Measurements from ENCODE around the gene EPHB1. TPM values are rescaled to one million over a fixed set of nuclear protein-coding genes. Genes with fewer than 3 reads are reported as not detected.

EPHB1 gene
- total RNA-seq, 1 donor from 2014 or later = 1.8 TPM

DNA sequence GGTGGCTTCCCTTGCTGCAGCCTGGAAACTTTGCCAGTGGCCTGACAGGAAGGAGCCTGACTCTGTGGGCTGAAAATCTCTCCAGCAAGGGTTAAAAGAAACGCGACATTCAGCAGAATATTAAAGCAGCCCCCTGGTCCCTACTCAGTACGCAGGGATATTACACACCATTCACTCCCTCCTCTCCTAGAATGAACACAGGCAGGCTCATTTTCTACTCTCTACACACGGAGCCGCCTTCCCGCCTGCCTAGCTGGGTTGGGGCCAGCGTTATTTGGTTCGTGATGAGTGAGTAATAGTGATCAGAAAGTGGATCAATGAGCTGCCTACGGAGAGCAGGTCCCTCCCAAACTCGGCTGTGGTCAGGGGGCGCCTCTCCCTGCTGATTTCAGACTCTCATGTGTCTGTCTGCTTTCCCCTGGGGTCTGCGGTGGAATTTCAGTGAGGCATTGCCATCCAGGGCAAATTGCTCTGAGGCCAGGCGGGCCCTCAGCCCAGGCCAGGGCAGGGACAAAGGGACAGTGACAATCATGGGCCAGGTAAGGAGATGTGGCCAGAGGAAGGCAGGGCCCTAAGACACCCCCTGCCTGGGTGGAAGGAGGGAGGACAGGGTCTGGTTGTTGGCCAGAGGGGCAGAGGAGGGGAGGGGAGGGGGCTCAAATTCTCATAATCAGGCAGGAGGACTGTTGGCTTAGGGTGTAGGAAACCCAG lies 2.8 kb downstream of the EPHB1 start:
- no peak for DNase-seq (ENCODE audit: low spot score, unreplicated experiment)
- no peaks in the 10 kb centered on the region for H3K9me3 Mint-ChIP-seq (ENCODE audit: low read depth)
- H3K27ac Mint-ChIP-seq = no peak overlapping the region
- H3K4me3 Mint-ChIP-seq (ENCODE audit: low read depth) = peak overlapping the region; percentile 58
- peaks cover 76% of the 10 kb centered on the region for H3K27me3 Mint-ChIP-seq
- no peaks in the 10 kb centered on the region for H3K36me3 Mint-ChIP-seq (ENCODE audit: insufficient read depth)
- H3K4me1 Mint-ChIP-seq (ENCODE audit: low read depth) = peaks cover 16% of the 10 kb centered on the region
- TF ChIP-seq, protein P1, sequence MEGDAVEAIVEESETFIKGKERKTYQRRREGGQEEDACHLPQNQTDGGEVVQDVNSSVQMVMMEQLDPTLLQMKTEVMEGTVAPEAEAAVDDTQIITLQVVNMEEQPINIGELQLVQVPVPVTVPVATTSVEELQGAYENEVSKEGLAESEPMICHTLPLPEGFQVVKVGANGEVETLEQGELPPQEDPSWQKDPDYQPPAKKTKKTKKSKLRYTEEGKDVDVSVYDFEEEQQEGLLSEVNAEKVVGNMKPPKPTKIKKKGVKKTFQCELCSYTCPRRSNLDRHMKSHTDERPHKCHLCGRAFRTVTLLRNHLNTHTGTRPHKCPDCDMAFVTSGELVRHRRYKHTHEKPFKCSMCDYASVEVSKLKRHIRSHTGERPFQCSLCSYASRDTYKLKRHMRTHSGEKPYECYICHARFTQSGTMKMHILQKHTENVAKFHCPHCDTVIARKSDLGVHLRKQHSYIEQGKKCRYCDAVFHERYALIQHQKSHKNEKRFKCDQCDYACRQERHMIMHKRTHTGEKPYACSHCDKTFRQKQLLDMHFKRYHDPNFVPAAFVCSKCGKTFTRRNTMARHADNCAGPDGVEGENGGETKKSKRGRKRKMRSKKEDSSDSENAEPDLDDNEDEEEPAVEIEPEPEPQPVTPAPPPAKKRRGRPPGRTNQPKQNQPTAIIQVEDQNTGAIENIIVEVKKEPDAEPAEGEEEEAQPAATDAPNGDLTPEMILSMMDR (IDR thresholded peaks at IDR 0.05; ENCODE audit: unreplicated experiment) = no peak

DNA sequence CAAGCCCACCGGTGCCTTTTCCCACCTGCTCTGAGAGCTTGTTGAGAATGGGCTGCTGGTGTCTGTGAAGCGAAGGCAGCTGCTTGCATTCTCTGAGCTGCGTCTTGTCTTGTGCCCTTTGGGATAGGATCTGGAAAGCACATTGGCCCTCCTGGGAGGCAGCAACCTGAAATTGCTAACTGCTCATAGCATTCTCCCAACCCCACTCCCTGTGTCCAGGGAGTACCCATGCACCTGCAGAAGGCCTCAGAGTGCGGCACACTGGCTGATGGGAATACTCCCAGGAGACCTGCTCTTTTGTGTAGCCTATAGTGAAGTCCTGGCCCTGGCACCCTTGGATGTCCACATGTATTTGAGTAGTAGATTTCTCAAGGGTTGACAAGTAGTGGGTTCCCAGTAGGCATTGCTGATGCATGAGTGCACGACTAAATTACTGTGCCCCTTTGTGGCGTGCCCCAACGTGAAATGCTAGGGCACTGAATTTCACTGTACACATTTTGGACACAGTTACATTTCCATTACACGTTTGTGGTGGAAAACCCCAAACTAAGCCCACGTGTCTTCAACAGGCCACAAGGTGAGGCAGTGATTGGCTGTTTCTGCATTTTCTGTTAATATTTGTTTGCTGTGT lies 3.7 kb downstream of the EPHB1 start:
- peaks cover 71% of the 10 kb centered on the region for H3K27me3 Mint-ChIP-seq
- TF ChIP-seq, protein P1 (IDR thresholded peaks at IDR 0.05; ENCODE audit: unreplicated experiment) = no peak
- H3K4me1 Mint-ChIP-seq (ENCODE audit: low read depth) = peaks cover 16% of the 10 kb centered on the region
- H3K27ac Mint-ChIP-seq = no peak overlapping the region
- DNase-seq (ENCODE audit: low spot score, unreplicated experiment) = no peak
- no peaks in the 10 kb centered on the region for H3K36me3 Mint-ChIP-seq (ENCODE audit: insufficient read depth)
- H3K4me3 Mint-ChIP-seq (ENCODE audit: low read depth) = no peak overlapping the region
- H3K9me3 Mint-ChIP-seq (ENCODE audit: low read depth) = no peaks in the 10 kb centered on the region

DNA sequence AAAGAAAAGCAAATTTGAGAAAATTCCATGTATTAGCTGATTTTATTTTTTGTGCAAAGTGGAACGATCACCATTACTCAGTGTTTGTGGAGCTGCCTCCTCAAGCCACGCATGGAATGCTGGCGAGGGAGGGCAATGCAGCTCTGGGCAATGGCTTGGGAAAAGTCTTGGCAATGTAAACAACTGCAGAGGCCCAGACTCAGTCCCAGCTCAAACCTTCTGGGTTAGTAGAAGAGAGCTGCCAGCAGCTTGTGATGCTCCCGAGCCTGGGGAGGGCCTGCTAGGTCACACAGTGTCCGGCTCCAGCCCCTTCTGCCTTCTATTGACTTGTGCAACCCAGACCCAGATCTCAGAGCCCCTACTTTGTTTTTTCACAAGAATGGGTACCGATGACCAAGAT lies 4.3 kb downstream of the EPHB1 start:
- Mint-ChIP-seq H3K4me3 (ENCODE audit: low read depth) (no peak overlapping the region), H3K27ac (no peak overlapping the region), H3K36me3 (ENCODE audit: insufficient read depth) (no peaks in the 10 kb centered on the region), H3K4me1 (ENCODE audit: low read depth) (peaks cover 16% of the 10 kb centered on the region), H3K27me3 (peaks cover 69% of the 10 kb centered on the region), H3K9me3 (ENCODE audit: low read depth) (no peaks in the 10 kb centered on the region)
- TF ChIP-seq, protein P1 (IDR thresholded peaks at IDR 0.05; ENCODE audit: unreplicated experiment) = no peak
- DNase-seq (ENCODE audit: low spot score, unreplicated experiment) = no peak

DNA sequence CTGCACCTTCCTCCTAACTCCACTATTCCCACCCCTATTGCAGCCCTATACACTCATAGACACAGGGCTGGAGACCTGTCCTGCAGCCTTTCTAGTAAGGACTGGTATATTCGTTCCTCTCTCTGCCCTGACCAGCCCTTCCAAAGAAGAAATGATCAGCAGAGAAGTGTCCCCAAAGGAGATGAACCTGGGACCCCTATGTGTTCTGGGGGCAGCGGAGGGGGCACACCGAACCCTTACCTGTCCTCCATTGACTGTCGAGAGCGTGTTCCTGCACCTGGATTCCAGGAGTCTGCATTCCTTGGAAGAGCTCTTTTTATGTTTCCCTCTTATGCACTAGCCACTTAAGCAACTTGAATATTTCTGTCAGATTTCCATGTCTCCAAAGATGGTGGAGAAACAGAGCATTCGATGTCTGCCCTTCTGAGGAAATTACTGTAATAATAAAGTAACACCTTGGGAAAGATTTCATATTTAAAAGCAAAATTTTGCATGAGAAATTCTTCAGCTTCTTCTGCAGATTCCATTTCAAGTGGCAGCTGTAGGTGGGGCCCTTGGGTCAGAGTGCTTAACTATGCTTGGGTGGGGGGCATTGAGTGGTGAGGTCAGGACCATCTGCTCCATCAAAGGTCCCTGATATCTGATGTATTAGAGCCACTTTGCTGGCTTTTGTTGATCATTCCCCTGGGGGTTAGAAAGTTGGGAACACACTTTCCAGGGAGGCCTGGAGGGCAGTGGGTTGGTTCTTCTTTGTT lies 6.3 kb downstream of the EPHB1 start:
- H3K4me1 Mint-ChIP-seq (ENCODE audit: low read depth) = peaks cover 24% of the 10 kb centered on the region
- no peaks in the 10 kb centered on the region for H3K36me3 Mint-ChIP-seq (ENCODE audit: insufficient read depth)
- TF ChIP-seq, protein P1 (IDR thresholded peaks at IDR 0.05; ENCODE audit: unreplicated experiment) = no peak
- H3K27ac Mint-ChIP-seq = no peak overlapping the region
- no peak for DNase-seq (ENCODE audit: low spot score, unreplicated experiment)
- no peaks in the 10 kb centered on the region for H3K9me3 Mint-ChIP-seq (ENCODE audit: low read depth)
- H3K4me3 Mint-ChIP-seq (ENCODE audit: low read depth) = no peak overlapping the region
- peaks cover 75% of the 10 kb centered on the region for H3K27me3 Mint-ChIP-seq

DNA sequence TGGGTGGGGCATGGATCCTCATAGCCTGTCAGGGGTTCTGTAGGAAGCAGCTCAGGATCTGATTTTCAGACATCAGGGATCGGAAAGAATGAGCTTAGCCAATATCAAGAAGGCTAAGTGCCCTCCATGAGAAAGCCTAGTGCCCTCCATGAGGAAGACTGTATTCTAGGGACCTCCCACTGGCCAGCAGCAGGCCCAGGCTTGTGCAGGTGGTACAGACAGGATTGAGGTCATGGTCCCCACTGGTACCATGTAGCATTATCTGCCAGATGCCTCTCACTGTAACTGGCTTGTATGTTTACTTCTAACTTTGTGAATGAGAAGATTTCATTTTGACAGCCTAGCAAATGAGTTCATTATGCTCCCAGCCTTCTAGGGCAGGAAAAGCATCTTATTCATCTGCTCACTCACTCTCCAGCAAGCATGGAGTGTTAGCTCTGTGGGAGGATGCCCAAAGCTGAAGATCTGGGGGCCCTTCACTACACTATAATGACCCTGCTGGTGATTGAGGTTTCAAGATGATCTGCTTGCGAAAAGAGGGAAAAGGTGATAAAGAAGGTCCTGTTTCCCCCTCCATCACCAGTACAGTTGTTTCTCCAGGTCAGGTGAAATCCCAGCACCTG lies 7.5 kb downstream of the EPHB1 start:
- peaks cover 75% of the 10 kb centered on the region for H3K27me3 Mint-ChIP-seq
- no peak overlapping the region for H3K27ac Mint-ChIP-seq
- DNase-seq (ENCODE audit: low spot score, unreplicated experiment) = no peak
- TF ChIP-seq, protein P1 (IDR thresholded peaks at IDR 0.05; ENCODE audit: unreplicated experiment) = no peak
- no peaks in the 10 kb centered on the region for H3K36me3 Mint-ChIP-seq (ENCODE audit: insufficient read depth)
- H3K4me3 Mint-ChIP-seq (ENCODE audit: low read depth) = no peak overlapping the region
- H3K4me1 Mint-ChIP-seq (ENCODE audit: low read depth) = peaks cover 17% of the 10 kb centered on the region
- no peaks in the 10 kb centered on the region for H3K9me3 Mint-ChIP-seq (ENCODE audit: low read depth)
